Measurements from ENCODE around the gene SRSF3. TPM values are rescaled to one million over a fixed set of nuclear protein-coding genes. Genes with fewer than 3 reads are reported as not detected.

The SRSF3 gene
- total RNA-seq, 4 donors from 2014 or later = 108 to 195 (median 156) TPM

GRCh38 chr6:36592221-36592655 lies 1.9 kb upstream of the SRSF3 start:
- H3K36me3 ChIP-seq = peaks cover 0 to 7% of the 10 kb centered on the region in 2 donors
- TF ChIP-seq POLR2AphosphoS5 (IDR thresholded peaks at IDR 0.05) (no peak), POLR2A (IDR thresholded peaks at IDR 0.05) (no peak), EP300 (IDR thresholded peaks at IDR 0.05) (no peak), CTCF (IDR thresholded peaks at IDR 0.05) (no peak)
- WGBS, 2 donors (ENCODE audit: low coverage in 1 of 2) = 82 to 87% methylated on average over 10 to 12 of the region's 12 CpGs
- H3K4me3 ChIP-seq = no peak overlapping the region
- peak overlapping the region in 2 of 4 donors; percentile 92 to 98 for H3K27ac ChIP-seq
- H3K27me3 ChIP-seq = no peaks in the 10 kb centered on the region
- H3K4me1 ChIP-seq = peaks cover under 1 to 17% (median 1%) of the 10 kb centered on the region in 3 donors
- H3K9me3 ChIP-seq = no peaks in the 10 kb centered on the region
- no peak for ATAC-seq

- Histone ChIP-seq H3K4me1 (peaks cover 4 to 31% (median 12%) of the 10 kb centered on the region in 3 donors), H3K27ac (peak overlapping the region; percentile 91 to 98 (median 95)), H3K27me3 (no peaks in the 10 kb centered on the region), H3K36me3 (peaks cover 0 to 20% of the 10 kb centered on the region in 2 donors), H3K4me3 (peak overlapping the region; percentile 20 to 68), H3K9me3 (no peaks in the 10 kb centered on the region)
- no peak for TF ChIP-seq CTCF (IDR thresholded peaks at IDR 0.05)
- TF ChIP-seq POLR2A (IDR thresholded peaks at IDR 0.05) = no peak
- no peak for TF ChIP-seq POLR2AphosphoS5 (IDR thresholded peaks at IDR 0.05)
- peak; percentile 48 for ATAC-seq
- WGBS, 2 donors (ENCODE audit: low coverage in 1 of 2) = 0 to 2% methylated on average over 4 to 11 of the region's 15 CpGs
Observed at GRCh38 chr6:36593569-36594028, 563 bp upstream of the SRSF3 start.

GRCh38 chr6:36594816-36595643 lies 868 bp downstream of the SRSF3 start:
- ATAC-seq = no peak
- TF ChIP-seq EP300 (IDR thresholded peaks at IDR 0.05) = no peak
- peak; percentile 39 for TF ChIP-seq POLR2AphosphoS5 (IDR thresholded peaks at IDR 0.05)
- no peak for TF ChIP-seq CTCF (IDR thresholded peaks at IDR 0.05)
- WGBS, 2 donors (ENCODE audit: low coverage in 1 of 2) = 0% methylated on average over 11 to 15 of the region's 15 CpGs

GRCh38 chr6:36596356-36596755 lies 2.2 kb downstream of the SRSF3 start:
- Histone ChIP-seq H3K9me3 (no peaks in the 10 kb centered on the region), H3K27me3 (no peaks in the 10 kb centered on the region), H3K27ac (peak overlapping the region; percentile 91 to 98 (median 95)), H3K4me3 (peak overlapping the region; percentile 68 to 96), H3K4me1 (peaks cover 23 to 58% (median 27%) of the 10 kb centered on the region in 3 donors), H3K36me3 (peaks cover 13 to 48% of the 10 kb centered on the region in 2 donors)
- no peak for ATAC-seq
- WGBS, 2 donors (ENCODE audit: low coverage in 1 of 2) = 0% methylated on average over 3 to 4 of the region's 5 CpGs
- TF ChIP-seq EP300 (IDR thresholded peaks at IDR 0.05) (no peak), POLR2AphosphoS5 (IDR thresholded peaks at IDR 0.05) (no peak), POLR2A (IDR thresholded peaks at IDR 0.05) (no peak), CTCF (IDR thresholded peaks at IDR 0.05) (no peak)

More at GRCh38 chr6:36594816-36595643, 868 bp downstream of the SRSF3 start:
- peak overlapping the region; percentile 91 to 98 (median 95) for H3K27ac ChIP-seq
- peak overlapping the region; percentile 68 to 96 for H3K4me3 ChIP-seq
- H3K36me3 ChIP-seq = peaks cover 10 to 35% of the 10 kb centered on the region in 2 donors
- no peaks in the 10 kb centered on the region for H3K9me3 ChIP-seq
- no peaks in the 10 kb centered on the region for H3K27me3 ChIP-seq
- H3K4me1 ChIP-seq = peaks cover 13 to 45% (median 17%) of the 10 kb centered on the region in 3 donors

Data from gastroesophageal sphincter (tissue), 4 donors.